Testis (tissue), 2 donors: ENCODE measurements around the gene DMTF1.

Source experiments
- CTCF ChIP-seq, 3 experiments: fragments of 450-650 bp in 2 of 3; fragments of 200-600 bp in 1 of 3; sonication (generic) in 1 of 3; IDR thresholded peaks; one replicate each; pipeline ENCODE4 v1.5.1; 2016 to 2019; ENCODE audit warnings: antibody characterized with exemption in 3 of 3, mild to moderate bottlenecking in 2 of 3, moderate library complexity in 1 of 3
- POLR2A ChIP-seq: fragments of 450-650 bp; IDR thresholded peaks from one replicate; pipeline ENCODE4 v1.6.1; 2017; ENCODE audit warnings: antibody characterized with exemption, mild to moderate bottlenecking, moderate library complexity

- no peak for TF ChIP-seq CTCF (IDR thresholded peaks at IDR 0.05)
- TF ChIP-seq POLR2A = no peak
Measured at GRCh38 chr7:87110778-87111177, 41.5 kb upstream of the DMTF1 start.
